Left lung (tissue), 10 donors: Measurements from ENCODE around the gene EN2. TPM values are rescaled to one million over a fixed set of nuclear protein-coding genes. Genes with fewer than 3 reads are reported as not detected.

ENCODE experiments used
- ATAC-seq: fragments of 200-7000 bp; cut with Tn5 transposase; one replicate; pipeline ENCODE4 v1.9.1; 2020; ENCODE audit warnings: moderate library complexity
- DNase-seq, 4 donors: peaks; one replicate each; pipeline ENCODE4 v3.0.0-alpha.2; 2013 to 2020
- H3K27ac ChIP-seq, 2 donors: fragments of 200-600 bp; sonication (generic) in 1 of 2; one replicate each; pipeline versions ENCODE4 v1.5.0 to v1.8.0; 2020 to 2021
- H3K27me3 ChIP-seq, 2 donors: fragments of 200-600 bp; sonication (generic) in 1 of 2; one replicate each; pipeline versions ENCODE4 v1.5.0 to v1.8.0; 2020 to 2021
- H3K36me3 ChIP-seq, 2 donors: fragments of 200-600 bp; sonication (generic) in 1 of 2; one replicate each; pipeline versions ENCODE4 v1.5.0 to v1.8.0; 2020 to 2021
- H3K4me1 ChIP-seq, 2 donors: fragments of 200-600 bp; one replicate each; pipeline ENCODE4 v1.8.0; 2021
- H3K4me3 ChIP-seq, 2 donors: fragments of 200-600 bp; sonication (generic) in 1 of 2; one replicate each; pipeline versions ENCODE4 v1.5.0 to v1.8.0; 2020 to 2021; ENCODE audit warnings: mild to moderate bottlenecking in 1 of 2
- H3K9me3 ChIP-seq, 2 donors: fragments of 200-600 bp; sonication (generic) in 1 of 2; one replicate each; pipeline versions ENCODE4 v1.5.0 to v1.8.0; 2020 to 2021
- intact Hi-C, 2 donors: fragments of 100-400 bp; cut with DNase I; formaldehyde crosslinking; loops; one replicate each; pipeline versions ENCODE4 v1.11.2 to v1.14.2; 2022
- polyA plus RNA-seq, 6 donors: library from polyadenylated mRNA; unstranded; fragments of 120-200 nt; gene quantifications; one replicate each; pipeline ENCODE4 v1.2.1, GENCODE V29; 2013; ENCODE audit not compliant: insufficient read length in 6 of 6
- total RNA-seq, 2 donors: library from RNA; stranded (reverse); fragmentation: NEBNext Ultra II Directional; extraction: Animal tissue kit (Norgen Biotek cat#: 25700); gene quantifications; one replicate each; pipeline ENCODE4 v1.2.1, GENCODE V29; 2021
- TF ChIP-seq, protein P1 (sequence below), 2 donors: fragments of 200-600 bp; sonication (generic) in 1 of 2; IDR thresholded peaks; one replicate each; pipeline versions ENCODE4 v1.5.0 to v1.8.0; 2021; ENCODE audit warnings: antibody characterized with exemption in 2 of 2
- donor health status: DM: no; HTN: yes; CAD: no.
- donor health status: DM: no; HTN: no; CAD: no.

Gene EN2
- total and polyA plus RNA-seq, 8 donors = not detected

DNA sequence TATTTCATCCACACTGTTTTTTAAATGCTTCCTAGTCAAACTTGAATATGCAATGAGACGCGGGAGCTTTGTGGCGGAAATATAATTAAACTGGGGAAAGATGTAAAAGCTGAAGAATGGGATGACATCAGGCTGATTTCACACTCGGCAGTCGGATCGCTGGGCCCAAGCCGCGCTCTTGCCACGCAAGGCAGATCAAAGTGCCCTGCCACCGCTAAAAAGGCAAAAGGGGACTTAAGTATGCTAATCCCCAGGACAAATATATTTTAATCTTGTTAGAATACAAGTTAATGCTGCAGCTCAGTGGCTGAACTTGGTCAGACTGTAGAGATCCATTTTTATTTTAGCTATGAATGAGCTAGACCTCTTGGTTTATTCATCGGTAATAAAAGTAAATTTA lies 13.8 kb downstream of the EN2 start:
- H3K27me3 ChIP-seq = peaks cover 82 to 99% of the 10 kb centered on the region in 2 donors
- ATAC-seq (no peak), DNase-seq (no peak)
- H3K9me3 ChIP-seq = no peaks in the 10 kb centered on the region
- intact Hi-C loops = no loop called here
- no peak overlapping the region for H3K27ac ChIP-seq
- H3K36me3 ChIP-seq = no peaks in the 10 kb centered on the region
- H3K4me1 ChIP-seq = peaks cover 4 to 18% of the 10 kb centered on the region in 2 donors
- TF ChIP-seq, protein P1, sequence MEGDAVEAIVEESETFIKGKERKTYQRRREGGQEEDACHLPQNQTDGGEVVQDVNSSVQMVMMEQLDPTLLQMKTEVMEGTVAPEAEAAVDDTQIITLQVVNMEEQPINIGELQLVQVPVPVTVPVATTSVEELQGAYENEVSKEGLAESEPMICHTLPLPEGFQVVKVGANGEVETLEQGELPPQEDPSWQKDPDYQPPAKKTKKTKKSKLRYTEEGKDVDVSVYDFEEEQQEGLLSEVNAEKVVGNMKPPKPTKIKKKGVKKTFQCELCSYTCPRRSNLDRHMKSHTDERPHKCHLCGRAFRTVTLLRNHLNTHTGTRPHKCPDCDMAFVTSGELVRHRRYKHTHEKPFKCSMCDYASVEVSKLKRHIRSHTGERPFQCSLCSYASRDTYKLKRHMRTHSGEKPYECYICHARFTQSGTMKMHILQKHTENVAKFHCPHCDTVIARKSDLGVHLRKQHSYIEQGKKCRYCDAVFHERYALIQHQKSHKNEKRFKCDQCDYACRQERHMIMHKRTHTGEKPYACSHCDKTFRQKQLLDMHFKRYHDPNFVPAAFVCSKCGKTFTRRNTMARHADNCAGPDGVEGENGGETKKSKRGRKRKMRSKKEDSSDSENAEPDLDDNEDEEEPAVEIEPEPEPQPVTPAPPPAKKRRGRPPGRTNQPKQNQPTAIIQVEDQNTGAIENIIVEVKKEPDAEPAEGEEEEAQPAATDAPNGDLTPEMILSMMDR (IDR thresholded peaks at IDR 0.05) = no peak
- no peak overlapping the region for H3K4me3 ChIP-seq

DNA sequence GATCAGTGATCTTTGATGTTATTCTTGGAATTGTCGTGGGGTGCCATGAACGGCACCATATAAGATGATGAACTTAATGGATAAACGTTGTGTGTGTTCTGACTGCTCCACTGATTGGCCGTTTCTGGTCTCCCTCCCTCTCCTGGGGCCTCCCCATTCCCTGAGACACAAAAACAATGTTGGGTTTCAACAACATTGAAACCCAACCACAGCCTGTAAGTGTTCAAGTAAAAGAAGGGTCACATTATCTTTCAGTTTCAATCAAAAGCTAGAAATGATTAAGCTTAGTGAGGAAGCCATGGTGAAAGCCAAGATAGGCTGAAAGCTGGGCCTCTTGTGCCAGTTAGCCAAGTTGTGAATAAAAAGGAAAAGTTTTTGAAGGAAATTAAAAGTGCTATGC lies 19.5 kb downstream of the EN2 start:
- no peak overlapping the region for H3K4me3 ChIP-seq
- ATAC-seq (no peak), DNase-seq (no peak)
- no peaks in the 10 kb centered on the region for H3K4me1 ChIP-seq
- H3K9me3 ChIP-seq = no peaks in the 10 kb centered on the region
- H3K36me3 ChIP-seq = no peaks in the 10 kb centered on the region
- TF ChIP-seq, protein P1 (IDR thresholded peaks at IDR 0.05) = no peak
- intact Hi-C loops = no loop called here
- peaks cover 30 to 98% of the 10 kb centered on the region in 2 donors for H3K27me3 ChIP-seq
- no peak overlapping the region for H3K27ac ChIP-seq

DNA sequence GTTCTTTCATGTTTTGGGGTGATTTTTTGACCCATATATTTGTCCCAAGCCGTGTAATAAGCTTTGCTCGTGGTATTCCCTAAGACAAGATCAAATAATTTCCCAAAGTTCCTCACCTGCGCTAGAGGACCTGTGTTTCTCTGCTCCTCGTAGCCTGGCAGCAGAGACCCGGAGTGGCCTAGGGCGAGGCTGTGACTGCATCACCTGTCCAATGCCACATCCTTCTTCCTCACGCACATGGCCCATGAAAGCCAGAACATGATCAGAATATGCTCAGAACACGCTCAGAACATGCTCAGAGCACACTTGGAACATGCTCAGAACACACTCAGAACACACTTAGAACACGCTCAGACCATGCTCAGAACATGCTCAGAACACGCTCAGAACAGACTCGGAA lies 23.8 kb downstream of the EN2 start:
- Histone ChIP-seq H3K4me1 (no peaks in the 10 kb centered on the region), H3K9me3 (no peaks in the 10 kb centered on the region), H3K36me3 (no peaks in the 10 kb centered on the region), H3K27me3 (peaks cover 5 to 92% of the 10 kb centered on the region in 2 donors), H3K27ac (no peak overlapping the region), H3K4me3 (no peak overlapping the region)
- TF ChIP-seq, protein P1 (IDR thresholded peaks at IDR 0.05) = no peak
- no peak for DNase-seq
- no peak for ATAC-seq
- intact Hi-C loops = no loop called here

DNA sequence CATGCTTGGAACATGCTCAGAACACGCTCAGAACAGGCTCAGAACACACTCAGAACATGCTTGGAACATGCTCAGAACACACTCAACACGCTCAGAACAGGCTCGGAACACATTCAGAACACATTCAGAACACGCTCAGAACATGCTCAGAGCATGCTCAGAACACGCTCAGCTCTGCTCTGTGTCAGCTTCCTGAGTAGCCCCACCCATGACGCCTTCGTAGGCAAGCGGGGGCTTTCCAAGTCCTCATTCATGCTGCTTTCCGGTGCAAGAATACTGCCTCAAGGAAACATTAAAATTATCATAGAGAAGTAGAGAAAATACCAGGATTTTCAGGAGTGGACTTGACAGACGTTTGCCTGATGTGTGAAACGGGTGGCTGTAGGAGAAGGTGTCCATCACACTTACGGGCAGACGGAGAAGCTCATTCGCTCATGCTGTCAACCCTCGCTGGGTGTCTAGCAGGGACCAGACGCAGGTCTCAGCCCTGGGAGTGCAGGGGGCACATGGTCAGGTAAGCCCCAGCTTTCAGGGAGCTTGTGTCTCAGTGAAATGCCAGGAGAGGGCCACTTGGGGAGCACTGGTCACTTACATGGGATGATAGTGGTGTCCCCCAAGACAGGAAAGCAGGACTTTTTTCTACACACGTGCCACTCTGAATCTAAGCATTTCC lies 24.7 kb downstream of the EN2 start:
- no peaks in the 10 kb centered on the region for H3K9me3 ChIP-seq
- TF ChIP-seq, protein P1 (IDR thresholded peaks at IDR 0.05) = no peak
- no peaks in the 10 kb centered on the region for H3K36me3 ChIP-seq
- ATAC-seq (no peak), DNase-seq (no peak)
- H3K4me1 ChIP-seq = no peaks in the 10 kb centered on the region
- H3K27me3 ChIP-seq = peaks cover 5 to 92% of the 10 kb centered on the region in 2 donors
- intact Hi-C loops = no loop called here
- no peak overlapping the region for H3K27ac ChIP-seq
- no peak overlapping the region for H3K4me3 ChIP-seq

DNA sequence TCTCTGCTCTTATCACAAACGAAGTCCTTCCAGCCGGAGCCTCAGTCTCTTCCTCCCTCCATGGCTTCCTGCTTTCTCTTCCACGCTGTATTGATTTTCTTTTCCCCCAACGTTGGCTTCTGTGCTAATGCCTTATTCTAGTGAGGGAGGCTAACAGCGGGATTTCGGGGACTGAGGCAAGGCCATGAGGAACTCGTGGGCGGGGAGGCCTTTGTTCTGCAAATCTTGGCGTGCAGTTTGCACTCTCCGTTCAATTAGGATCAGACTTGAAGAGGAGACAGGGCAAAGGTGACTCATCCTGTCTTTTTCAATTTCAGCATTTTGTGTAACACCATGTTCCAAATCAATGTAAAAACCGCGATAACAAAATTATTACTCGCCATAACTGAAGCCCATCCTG lies 25.3 kb downstream of the EN2 start:
- TF ChIP-seq, protein P1 (IDR thresholded peaks at IDR 0.05) = no peak

More for the DNA sequence above, 25.3 kb downstream of the EN2 start:
- Histone ChIP-seq H3K4me1 (no peaks in the 10 kb centered on the region), H3K36me3 (no peaks in the 10 kb centered on the region), H3K4me3 (no peak overlapping the region), H3K9me3 (no peaks in the 10 kb centered on the region), H3K27ac (no peak overlapping the region), H3K27me3 (peaks cover 5 to 92% of the 10 kb centered on the region in 2 donors)
- ATAC-seq (no peak), DNase-seq (no peak)
- intact Hi-C loops = no loop called here
